Omental fat pad (tissue), 4 donors: ENCODE measurements around the gene SPIRE2. TPM values are rescaled to one million over a fixed set of nuclear protein-coding genes. Genes with fewer than 3 reads are reported as not detected.

Source experiments
- ATAC-seq: fragments of 150-250 bp; one replicate; pipeline ENCODE4 v1.9.1; 2016; ENCODE audit warnings: mild to moderate bottlenecking, moderate library complexity; ENCODE audit not compliant: low FRiP score
- DNase-seq: peaks from one replicate; pipeline ENCODE4 v3.0.0-alpha.2; 2019; ENCODE audit warnings: low spot score
- total RNA-seq, 4 donors: library from RNA; depleted of rRNA; stranded (reverse); fragments of >200 nt; gene quantifications; one replicate each; pipeline ENCODE4 v1.1.0, GENCODE V29; 2016
- TF ChIP-seq, protein P1 (sequence below), 3 donors: fragments of 450-650 bp; IDR thresholded peaks; one replicate each; pipeline ENCODE4 v1.5.1; 2016 to 2017; ENCODE audit warnings: antibody characterized with exemption in 3 of 3, mild to moderate bottlenecking in 3 of 3, moderate library complexity in 2 of 3

Gene SPIRE2
- total RNA-seq, 4 donors from 2014 or later = 2.4 to 4.8 (median 3.2) TPM

DNA sequence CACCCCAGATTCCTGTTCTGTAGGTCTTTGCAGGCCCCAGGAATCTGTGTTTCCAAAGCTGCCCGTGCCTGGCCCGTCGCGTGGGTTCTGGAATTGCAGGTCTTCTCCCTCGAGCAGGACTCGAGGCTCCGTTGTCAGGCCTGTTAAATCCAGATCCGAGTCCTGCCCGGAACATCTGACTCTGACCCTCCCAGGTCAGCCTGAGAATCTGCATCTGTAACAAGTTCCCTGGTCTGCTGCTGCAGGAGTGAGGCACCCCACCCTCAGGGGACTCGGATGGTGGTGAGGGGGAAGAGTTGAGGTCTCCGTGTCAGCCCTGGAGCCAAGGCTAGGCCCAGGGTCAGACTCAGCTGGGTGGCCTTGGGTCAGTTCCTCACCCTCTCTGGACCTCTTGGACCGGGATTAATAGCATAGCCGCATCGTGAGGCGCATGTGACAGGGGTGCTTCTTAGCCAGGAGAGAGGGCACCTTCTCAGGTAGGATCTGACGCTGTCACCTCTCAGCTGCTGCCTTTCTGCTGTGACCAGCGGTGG is 8.8 kb downstream of the SPIRE2 start:
- no peak for DNase-seq
- ATAC-seq = no peak
- TF ChIP-seq, protein P1, sequence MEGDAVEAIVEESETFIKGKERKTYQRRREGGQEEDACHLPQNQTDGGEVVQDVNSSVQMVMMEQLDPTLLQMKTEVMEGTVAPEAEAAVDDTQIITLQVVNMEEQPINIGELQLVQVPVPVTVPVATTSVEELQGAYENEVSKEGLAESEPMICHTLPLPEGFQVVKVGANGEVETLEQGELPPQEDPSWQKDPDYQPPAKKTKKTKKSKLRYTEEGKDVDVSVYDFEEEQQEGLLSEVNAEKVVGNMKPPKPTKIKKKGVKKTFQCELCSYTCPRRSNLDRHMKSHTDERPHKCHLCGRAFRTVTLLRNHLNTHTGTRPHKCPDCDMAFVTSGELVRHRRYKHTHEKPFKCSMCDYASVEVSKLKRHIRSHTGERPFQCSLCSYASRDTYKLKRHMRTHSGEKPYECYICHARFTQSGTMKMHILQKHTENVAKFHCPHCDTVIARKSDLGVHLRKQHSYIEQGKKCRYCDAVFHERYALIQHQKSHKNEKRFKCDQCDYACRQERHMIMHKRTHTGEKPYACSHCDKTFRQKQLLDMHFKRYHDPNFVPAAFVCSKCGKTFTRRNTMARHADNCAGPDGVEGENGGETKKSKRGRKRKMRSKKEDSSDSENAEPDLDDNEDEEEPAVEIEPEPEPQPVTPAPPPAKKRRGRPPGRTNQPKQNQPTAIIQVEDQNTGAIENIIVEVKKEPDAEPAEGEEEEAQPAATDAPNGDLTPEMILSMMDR (IDR thresholded peaks at IDR 0.05) = no peak

GRCh38 chr16:89841275-89841674 is 13.0 kb downstream of the SPIRE2 start:
- TF ChIP-seq, protein P1 (IDR thresholded peaks at IDR 0.05) = no peak
- DNase-seq (no peak), ATAC-seq (no peak)

DNA sequence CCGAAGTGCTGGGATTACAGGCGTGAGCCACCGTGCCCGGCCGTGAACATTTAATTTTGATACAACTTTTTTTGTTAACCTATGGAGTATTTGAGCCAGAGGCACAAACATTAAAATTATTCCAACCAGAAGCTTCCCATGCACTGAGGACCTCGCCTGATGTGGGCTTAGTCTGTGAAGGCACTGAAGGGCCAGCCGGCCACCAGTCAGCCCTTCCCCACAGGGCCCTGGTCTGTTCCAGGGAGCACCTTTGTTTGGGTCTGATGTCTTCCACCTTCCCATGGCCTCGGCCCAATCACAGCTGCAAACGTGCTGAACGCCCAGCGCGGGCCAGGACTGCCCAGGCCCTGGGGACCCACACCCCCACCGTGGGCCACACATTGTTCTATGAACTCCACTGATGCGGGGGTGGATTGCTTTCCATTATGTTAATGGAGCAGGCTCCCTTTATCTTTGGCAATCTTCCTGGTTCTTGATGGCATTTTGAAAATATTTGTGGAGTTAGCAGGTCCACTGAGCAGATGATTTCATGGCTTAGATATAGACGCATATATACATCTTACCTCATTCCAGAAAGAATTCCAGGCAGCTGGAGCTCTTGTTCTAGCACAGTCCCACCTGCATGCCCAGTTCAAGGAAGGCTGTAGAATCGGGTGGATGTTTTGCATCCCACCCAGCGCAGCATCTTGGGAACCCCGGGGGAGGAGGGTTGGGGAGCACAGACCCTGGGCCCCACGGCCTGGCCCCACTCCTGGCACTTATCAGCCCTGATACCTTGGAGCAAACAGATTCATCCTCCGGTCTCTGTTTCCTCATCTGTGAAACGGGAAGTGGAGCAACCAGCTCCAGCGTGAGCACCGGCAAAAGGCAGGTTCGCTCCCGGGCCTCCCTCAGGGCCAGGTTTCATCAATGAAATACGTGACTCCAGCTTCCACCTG is 14.5 kb downstream of the SPIRE2 start:
- ATAC-seq (no peak), DNase-seq (no peak)
- TF ChIP-seq, protein P1 (IDR thresholded peaks at IDR 0.05) = no peak

DNA sequence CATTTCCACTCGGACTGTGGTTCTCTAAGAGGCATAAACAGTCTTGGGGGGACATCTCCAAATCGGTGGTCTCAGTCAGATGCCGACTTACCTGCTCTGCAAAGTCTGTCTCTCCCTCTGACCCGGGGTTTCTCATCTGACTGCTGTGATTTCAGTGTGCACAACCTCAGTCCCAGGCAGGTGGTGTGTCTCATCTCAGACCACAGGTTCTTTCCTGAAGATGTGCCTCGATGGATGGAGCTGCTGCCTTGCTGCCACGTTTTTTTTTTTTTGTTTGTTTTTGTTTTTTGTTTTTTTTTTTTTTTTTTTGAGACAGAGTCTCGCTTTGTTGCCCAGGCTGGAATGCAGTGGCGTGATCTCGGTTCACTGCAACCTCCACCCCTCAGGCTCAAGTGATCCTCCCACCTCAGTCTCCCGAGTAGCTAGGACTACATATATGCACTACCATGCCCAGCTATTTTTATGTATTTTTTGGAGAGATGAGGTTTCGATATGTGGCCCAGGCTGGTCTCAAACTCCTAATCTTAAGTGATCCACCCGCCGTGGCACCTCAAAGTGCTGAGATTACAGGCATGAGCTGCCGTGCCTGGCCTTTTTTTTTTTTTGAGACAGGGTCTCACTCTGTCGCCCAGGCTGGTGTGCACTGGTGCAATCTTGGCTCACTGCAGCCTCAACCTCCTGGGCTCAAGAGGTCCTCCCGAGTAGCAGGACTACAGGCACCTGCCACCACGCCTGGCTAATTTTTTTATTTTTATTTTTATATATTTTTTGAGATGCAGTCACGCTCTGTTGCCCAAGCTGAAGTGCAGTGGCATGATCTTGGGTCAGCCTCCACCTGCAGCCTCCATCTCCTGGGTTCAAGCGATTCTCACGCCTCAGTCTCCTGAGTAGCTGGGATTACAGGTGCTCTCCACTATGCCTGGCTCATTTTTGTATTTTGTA is 15.4 kb downstream of the SPIRE2 start:
- TF ChIP-seq, protein P1 (IDR thresholded peaks at IDR 0.05) = no peak
- DNase-seq = no peak
- no peak for ATAC-seq

DNA sequence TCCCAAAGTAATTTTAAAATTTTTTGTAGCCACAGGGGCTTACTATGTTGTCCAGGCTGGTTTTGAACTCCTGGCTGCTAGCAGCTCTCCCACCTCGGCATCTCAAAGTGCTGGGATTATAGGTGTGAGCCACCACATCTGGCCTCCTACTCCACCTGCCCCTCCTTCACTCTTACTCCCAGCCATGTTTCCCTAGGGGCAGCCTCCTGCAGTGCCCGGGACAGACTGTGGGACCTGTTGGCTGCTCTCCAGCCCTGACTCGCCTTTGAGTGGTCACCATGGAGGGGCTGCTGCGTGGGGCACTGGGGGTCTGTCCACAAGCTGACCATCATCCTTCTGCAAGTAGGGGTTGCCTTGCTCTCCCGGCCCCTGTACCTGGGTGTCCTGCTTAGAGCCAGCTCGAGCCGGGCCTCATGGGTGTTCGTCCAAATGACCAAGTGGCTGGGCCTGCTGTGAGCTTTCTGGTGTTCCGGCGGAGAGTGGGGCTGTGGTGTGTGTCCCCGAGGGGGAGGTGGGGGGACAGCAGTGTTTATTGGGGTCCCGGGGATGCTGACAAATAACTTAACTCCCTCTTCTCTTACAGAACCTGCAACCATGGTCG is 16.6 kb downstream of the SPIRE2 start:
- DNase-seq (no peak), ATAC-seq (no peak)
- TF ChIP-seq, protein P1 (IDR thresholded peaks at IDR 0.05) = no peak

DNA sequence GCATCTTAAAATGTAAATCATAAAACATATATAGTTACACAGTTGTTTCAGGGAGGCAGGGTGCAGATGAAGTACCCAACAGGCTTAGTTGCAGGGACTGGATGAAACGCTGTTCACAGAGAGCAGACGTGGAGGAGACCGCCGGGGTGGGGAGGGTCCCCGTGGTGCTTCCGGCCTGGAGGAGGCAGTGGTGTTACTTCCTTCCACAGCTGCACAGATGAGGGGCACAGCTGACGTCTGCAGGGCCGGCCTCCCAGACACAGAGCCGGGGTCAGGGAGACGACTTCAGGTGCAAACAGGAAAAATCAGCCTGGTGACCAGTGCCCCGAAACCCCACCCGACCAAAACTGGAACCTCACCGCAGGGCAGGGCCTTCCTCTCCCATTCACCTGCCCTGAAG is 17.1 kb downstream of the SPIRE2 start:
- ATAC-seq (no peak), DNase-seq (no peak)
- TF ChIP-seq, protein P1 (IDR thresholded peaks at IDR 0.05) = no peak
